WI38 (cell line): ENCODE measurements around the gene PPP1R14C.

Experiments used
- H3K4me3 ChIP-seq: 2 replicates; pipeline ENCODE4 v1.5.1; 2011; ENCODE audit warnings: low read depth, mild to moderate bottlenecking, control low read depth, low read length
- CTCF ChIP-seq: IDR thresholded peaks from 2 replicates; pipeline ENCODE4 v1.5.1; 2012; ENCODE audit warnings: low read depth, mild to moderate bottlenecking, control low read depth, low read length

PPP1R14C gene

GRCh38 chr6:150214310-150214709, 71.5 kb downstream of the PPP1R14C start:
- TF ChIP-seq CTCF = no peak
- H3K4me3 ChIP-seq = no peak overlapping the region

DNA sequence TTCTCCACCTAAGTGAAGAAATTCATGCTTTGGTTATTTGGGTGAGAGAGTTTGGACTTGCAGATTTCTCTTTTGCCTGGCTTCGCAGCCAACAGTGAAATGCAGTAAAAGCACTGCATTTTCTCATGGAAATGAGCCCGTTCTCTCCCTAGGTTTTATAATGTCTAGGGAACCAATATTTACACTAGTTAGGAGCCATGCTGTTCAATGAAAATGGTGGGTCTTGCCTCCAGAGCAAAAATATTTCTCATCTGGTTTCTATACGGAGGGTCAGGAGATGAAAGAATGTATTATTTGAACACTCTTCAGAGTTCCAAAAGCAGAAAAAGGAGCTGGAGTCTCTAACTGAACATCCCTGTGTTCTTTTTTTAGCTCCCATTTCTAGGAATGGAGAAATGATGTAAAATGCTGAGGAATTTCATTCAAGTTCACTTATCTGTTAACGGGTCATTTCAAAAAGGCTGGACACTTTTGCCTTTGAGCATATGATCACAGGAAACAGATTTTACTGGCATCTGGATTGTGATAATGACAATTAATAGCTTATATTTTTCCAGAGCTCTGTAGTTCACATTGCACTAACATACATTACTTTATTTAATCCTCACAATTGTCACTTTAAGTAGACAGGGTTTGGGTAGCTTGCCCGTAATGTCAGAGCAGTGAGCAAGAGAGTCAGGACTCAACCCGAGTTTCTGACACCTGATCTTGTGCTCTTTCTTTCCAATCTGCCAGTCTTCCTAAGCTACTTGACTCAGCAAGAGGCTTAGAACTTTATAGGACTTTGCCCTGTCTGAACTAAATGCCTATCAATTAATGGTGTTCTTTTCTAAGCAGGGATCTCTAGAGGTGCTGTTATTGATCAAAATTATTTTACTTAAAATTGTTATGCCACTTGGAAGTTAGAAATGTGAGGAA, 78.0 kb downstream of the PPP1R14C start:
- no peak for TF ChIP-seq CTCF
- no peak overlapping the region for H3K4me3 ChIP-seq

DNA sequence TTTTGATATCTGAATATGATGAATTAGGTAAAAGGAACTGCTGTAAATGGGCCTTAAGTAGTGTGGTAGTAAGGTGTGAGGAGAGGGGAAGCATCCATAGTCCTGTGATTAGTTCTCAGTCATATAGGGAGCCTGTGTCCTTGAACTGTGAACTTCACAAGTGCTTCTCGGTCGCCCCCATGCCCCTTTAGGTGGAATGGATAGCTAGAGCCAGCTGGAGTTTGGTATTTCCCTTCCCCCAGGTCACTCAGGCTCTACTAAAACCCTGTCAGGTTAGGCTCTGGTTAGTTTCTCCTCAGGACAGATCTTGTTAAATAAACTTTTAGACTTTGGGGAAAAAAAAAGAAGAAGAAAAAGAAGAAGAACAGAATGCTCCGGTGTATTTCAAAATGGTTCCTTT, 82.0 kb downstream of the PPP1R14C start:
- H3K4me3 ChIP-seq = no peak overlapping the region
- TF ChIP-seq CTCF = no peak

DNA sequence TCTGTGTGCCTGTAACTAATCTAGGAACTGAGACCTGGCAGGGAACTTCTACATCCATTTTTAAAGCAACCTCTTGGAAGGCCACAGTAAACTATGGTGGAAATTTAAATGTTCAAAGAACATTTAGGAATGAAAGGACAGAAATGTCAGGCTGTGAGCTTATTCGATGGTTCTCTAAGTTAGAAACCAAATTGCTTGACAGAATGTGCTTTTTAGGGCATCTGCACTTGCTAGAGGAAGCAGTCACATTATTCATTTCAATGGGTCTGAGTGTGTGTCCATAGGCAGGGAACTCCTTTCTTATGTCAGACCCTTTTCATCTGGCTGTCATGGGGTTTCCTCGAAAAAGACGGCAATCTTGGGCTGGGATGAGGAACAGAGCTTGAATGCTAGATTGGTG, 84.4 kb downstream of the PPP1R14C start:
- no peak for TF ChIP-seq CTCF
- H3K4me3 ChIP-seq = no peak overlapping the region

- H3K4me3 ChIP-seq = no peak overlapping the region
- TF ChIP-seq CTCF = no peak
These were observed 85.4 kb downstream of the PPP1R14C start for GRCh38 chr6:150228072-150228733.

GRCh38 chr6:150229436-150230163, 86.8 kb downstream of the PPP1R14C start:
- TF ChIP-seq CTCF = no peak
- no peak overlapping the region for H3K4me3 ChIP-seq
